NOMO-1 treated with dmso at 0.1 percent for 144 hours (cell line): ENCODE data around the gene CFAP46.

Experiments
- DNase-seq: peaks from one replicate; lab custom pipeline; 2025; ENCODE audit not compliant: unreplicated experiment; lab: John Stamatoyannopoulos, UW

The CFAP46 gene

DNA sequence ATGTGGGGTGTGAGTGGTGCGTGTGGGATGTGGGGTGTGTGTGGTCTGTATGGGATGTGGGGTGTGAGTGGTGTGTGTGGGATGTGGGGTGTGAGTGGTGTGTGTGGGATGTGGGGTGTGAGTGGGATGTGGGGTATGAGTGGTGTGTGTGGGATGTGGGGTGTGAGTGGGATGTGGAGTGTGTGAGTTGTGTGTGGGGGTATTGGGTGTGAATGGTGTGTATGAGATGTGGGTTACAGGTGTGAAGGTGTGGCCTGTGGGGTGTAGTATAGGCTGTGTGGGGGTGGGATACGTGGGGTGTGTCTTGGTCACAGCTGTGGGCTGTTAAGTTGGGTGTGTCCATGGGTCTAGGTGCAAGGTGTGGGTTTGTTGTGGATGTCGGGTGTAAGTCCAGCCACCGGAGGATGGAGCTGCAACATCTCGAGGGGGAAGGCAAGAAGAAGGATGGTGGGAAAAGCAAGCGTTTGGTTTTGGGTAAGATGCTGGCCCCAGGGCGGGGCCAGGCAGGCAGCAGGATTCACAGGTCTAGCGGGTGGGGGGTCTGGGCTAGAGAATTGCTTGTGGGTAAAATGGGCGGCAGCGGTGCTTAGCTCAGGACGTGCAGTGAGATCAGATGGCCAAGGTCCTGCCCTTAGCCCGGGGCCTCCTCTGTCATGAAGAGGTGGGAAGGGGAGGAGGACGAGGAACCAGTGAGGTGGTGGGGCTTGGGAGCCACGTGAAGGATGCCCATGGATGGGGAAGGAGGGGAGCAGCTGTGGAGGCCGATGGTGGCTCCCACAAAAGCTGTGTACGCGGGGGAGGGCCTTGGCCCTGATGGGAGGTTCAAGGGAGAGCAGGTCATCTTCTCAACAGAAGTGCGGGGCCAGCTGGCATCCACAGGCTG lies 60.1 kb downstream of the CFAP46 start:
- no peak for DNase-seq

DNA sequence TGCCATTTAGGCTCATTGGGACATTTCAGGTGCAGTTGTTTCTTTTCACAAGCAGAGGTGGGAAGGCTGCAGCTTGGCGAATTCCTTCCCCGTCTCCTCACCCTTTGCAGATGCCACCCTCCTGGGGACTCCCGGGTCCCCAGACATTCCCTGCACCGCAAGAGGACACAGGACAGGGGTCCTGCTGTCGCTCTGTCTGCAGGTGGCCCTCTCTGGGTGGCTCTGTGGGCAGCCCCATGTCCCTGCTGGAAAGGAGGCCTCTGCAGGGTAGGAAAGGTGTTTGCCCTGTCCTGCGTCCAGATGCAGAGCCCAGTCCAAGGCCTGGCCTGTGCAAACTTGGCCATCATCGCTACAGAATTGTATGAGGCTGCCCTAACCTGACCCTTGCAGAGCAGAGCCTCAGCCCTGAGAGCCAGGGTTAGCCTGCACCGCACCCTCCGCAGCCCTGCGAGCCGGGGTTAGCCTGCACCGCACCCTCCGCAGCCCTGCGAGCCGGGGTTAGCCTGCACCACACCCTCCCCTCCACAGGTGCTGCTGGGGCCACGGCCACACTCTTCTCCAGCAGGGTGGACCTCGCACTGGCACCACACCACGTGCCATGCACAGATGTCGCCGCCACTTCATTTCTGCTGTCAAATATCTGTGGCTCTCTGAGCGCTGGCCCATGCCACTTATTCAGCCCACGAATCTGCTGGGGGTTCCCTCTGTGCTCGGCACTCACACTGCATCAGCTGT lies 61.0 kb downstream of the CFAP46 start:
- DNase-seq, result no peak

DNA sequence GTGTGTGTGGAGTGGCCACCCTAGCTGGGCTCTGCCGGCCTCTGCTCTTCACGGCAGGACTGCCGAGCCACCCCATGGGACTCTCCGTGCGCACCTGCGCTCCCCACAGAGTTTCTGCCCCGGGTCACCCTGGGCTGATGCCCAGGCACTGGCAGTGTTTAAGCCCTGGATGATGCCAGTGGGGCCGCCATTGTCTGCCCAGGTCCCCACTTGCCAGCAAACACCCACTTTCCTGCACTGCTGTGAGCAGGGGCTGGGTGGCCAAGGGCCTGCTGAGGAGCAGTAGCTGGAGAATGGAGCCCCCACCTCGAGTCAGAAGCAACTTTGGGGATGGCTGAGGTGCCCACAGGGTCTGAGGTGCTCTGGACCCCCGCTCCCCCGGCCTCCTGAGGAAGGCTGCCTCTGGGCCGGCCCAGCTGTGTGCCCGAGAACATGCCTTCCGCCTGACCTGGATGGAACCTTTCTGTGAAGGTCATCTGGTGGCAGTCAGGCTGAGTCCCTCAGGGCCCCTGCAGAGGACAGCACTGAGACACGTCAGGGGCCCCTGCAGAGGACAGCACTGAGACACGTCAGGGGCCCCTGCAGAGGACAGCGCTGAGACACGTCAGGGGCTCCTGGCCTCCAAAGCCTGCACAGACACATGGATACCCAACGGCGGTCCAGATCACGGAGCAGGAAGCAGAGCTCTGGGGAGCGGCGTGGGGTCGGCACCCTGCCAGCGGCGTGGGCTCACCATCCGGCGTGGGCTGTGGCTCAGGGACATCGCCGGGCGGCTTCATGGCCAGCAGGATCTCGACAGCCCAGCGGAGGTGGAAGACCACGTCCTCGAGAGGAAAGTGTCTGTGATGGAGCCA lies 62.0 kb downstream of the CFAP46 start:
- no peak for DNase-seq

DNA sequence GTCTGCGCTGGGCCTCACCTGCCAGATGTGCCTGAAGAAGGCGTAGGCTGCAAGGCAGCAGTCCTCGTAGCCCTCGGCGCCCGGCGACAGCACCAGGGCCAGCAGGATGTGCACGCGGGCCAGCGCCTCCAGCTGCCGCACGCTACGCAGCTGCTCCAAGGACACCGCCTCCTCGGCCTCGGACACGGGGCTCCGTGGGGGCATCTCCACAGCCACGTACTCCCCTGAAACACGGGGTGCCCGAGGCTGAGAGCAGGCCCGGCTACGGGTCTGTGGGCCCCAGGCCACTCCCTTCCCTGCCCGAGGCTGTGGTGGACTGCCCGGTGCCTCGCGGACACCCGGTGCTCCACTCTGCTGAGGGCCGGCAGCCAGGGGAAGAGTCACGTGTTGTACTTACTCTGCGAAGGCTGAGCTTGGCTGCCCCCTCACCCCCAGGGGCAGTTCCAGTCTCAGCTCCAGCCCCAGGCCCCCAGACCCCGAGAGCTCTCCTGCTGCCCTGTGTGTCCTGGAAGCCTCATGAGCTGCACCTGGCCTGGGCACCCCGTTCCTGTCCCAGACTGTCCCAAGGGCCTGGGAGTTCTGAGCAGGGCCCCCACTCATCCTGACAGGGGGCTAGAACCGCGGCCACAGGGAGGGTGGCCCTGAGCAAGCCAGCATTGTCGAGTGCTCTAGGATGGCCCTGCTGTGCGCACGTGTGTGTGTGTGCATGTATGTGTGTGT lies 62.8 kb downstream of the CFAP46 start:
- DNase-seq, result no peak

DNA sequence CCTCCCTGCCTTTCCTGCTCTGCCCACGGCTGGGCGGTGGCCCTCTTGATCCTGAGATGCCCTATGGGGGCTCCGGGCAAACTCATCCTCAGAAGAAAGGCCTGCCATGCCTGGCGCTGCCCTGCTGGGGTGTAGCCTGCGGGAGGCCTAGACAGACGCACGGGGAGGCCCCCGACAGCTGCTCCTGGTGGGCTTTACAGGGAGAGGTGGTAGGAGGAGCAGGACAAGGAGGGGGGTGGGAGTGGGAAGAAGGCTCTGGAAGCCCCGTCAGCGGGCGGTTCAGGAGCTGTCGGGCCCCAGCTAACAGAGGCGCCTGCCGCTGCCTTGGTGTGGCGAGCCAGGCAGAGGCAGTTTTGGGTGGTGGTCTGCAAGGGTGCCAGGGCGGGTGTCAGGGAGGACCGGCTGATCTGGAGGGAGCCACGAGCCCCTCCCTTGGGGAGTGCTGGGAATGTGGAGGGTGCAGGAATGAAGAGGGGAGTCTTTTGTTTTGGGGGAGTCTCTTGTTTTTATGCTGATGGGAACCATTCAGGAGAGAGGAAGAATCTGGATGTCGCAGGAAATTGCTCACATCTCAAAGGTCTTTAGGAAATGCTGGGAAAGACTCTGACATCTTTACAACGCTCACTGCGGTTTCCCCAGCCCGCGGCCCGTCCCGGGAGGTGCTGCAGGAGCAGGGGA lies 63.5 kb downstream of the CFAP46 start:
- DNase-seq, result no peak

DNA sequence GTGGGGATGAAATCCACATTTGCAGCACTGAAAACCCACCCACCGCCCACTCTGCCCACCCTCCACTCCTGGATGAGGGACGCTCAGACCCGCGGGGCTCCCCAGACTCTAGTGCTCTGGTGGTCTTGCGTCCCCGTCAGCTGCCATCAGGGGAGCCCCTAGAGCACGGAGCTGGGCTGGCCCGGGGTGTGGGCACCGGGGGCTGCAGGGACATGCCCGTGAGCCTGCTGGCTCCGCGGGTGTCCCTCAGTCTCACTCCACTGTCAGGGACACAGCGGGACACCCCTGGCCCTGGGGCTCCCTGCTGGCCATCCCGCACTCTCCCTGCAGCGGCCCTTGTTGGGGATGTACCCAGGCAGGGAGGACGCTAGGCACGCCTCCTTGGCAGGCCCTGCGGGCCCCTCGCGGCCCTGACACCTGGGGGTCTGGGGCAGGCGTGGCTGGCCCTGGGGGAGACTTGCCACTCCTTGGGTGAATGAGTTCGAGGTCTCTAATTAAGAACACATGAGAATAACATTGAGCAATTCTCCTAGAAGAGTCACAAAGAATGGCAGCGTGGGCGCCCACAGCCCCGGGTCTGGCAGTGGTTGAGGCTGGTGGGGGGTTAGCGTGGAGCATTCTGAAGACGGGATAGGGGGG lies 64.2 kb downstream of the CFAP46 start:
- DNase-seq, result no peak

DNA sequence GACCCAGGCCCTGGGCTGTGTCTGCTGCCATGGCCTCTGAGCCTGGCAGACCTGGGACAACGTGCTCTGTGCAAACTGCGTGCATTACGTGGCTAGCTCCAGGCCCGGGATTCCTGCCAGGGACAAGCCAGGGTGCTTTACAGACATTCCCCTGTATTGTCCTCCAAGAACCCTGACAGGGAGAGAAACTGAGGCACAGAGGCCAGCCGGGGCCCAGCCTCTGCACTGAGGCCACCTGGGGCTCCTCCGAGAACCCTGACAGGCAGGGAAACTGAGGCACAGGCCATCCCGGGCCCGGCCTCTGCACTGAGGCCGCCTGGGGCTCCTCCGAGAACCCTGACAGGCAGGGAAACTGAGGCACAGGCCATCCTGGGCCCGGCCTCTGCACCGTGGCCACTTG lies 64.9 kb downstream of the CFAP46 start:
- DNase-seq, result no peak

DNA sequence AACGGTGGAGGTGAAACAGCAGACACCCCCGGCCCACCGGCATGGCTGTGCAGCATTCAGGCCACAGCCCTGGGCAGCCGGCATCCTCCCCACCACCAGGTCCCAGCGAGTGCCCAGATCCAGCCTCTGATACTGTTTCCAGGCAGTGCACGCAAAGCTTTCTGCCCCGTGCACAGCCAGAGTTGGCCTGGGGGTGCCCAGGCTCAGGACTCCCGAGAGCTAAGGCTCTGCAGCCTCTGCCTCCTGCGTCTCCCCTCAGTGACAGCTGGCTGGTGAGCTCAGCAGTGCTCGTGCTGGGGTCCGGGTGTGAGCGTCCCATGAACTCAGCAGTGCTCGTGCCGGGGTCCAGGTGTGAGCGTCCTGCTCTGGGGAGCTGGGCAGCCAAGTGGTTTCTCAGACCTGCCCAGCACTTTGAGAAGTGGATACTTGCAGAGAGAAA lies 65.4 kb downstream of the CFAP46 start:
- no peak for DNase-seq

DNA sequence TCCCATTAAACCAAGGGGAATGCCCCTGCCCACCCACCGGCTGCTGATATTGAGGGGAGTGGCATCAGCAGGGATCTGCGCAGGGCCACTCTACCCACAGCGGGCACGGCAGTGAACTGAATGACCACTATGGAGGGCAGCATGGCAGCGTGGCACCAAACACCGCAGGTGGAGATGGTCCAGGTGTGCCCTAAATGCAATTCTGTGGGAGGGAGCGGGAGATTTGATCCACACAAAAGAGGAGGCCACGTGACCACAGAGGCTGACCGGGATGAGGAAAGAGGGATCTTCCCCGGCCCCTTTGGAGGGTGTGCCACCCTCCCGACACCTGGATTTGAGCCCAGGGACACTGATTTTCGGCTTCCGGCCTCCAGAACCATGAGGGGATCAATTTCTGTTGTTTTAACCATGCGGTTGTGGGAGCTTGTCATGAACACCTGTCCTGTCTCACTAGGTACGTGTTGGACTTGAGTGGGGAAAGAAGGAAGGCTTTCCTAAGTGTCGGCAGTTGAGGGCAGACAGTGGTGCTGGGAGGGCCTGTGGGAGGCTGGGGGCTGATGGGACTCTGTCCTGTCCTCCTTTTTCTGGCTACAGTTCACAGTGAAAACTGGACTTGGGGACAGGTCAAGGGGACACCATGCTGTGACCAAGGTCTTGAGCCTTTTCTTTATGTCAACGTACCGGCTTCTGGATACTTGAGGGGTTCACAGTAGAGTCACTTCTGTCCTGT lies 66.1 kb downstream of the CFAP46 start:
- DNase-seq, result no peak

DNA sequence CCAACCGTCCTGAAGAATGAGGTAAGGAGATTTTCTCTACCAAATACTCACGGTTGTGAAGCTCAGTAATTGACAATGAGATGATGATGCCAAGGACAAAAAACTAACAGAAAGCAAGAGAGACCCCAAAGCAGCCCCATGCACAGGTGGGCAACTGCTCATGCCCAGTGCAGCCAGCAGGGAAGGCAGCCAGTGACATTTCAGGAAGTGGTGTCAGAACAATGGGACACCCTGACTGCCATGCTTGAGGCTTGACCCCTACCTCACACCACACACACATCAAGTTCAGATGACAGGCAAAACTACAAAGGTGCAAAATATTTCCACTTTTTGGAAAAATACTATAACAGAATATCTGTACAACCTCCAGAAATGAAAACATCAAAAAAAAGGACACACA lies 66.9 kb downstream of the CFAP46 start:
- DNase-seq, result no peak

DNA sequence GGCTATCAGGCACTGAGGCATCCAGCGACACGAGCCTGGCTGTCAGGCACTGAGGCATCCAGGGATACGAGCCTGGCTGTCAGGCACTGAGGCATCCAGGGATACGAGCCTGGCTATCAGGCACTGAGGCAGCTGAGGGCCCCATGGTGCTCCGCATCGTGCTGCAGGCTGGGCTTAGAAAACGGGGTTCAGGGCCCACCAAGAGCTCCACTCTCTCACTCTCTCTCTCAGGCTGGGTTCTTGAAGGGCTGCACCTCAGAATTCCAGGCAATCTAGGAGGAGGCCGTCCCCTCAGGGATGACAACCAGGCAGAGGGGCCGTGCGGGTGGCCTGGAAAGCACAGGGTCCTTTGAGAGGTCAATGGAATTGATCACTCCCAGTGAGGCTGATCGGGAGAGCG lies 69.0 kb downstream of the CFAP46 start:
- DNase-seq, result no peak

DNA sequence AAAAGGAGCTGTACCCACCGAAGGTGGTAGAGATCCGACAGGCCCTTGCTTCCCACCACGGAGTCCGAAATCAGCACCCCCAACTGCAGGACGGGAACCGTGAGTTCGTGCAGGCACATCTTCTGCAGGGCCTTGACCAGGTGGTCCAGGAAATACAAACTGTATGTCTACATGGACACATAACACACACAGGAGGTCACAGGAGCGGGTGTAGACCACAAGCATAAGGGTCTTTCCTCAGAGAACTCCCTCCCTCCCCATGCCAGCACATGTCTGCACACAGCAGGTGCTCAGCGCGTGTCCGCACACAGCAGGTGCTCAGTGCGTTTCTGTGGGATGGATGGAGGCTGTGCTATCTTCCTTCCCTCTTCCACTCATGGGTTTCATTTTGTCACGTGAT lies 69.7 kb downstream of the CFAP46 start:
- no peak for DNase-seq

DNA sequence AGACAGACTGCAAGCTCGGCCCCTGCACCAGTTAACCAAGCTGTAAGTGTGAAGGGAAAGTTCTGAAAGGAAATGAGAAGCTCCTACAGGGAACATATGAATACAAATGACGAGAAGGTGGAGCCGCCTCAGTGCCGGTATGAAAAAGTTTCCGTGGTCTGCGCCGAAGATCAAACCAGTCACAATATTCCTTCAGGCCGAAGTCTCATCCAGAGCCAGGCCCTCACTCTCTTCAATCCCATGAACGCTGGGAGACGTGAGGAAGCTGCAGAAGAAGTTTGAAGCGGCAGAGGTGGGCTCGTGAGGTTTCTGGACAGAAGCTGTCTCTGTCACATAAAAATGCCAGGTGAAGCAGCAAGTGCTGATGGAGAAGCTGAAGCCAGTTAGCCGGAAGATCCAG lies 71.9 kb downstream of the CFAP46 start:
- no peak for DNase-seq

DNA sequence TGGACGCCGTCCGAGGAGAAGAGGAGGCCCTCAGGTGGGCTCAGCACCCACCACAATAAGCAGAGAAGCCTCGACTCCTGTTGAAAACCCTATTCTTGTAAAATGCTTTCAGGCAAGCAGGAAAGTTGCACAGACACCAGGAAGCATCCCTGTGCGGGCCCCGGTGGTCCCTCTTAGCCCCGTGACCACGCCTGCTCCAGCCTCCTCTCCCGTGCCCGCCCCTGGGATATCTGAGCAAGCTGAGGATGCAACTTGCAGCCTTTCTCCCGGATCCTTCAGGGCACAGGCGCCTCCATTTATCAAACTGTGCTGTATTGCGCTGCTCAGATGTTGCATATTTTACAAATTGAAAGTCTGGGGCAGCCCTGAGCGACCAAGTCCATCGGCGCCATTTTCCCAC lies 72.7 kb downstream of the CFAP46 start:
- no peak for DNase-seq

DNA sequence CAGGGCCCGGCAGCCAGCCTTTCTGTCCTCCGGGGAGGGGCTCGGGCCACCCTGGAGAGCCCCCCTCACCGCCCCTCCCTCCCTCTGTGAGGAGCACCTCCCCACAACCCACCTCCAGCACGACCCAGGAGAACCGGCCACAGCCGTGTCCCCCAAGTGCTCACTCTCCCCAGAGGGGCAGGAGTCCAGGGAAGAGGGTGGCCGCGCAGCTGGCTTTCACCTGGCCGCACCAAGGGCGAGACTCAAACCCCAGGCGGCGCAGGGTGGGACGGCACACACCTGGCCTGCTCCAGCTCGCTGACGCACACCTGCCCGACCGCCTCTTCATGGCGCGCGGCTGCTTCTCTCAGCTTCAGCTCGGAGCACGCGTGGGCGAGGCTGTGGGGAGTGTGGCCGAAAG lies 73.4 kb downstream of the CFAP46 start:
- no peak for DNase-seq

DNA sequence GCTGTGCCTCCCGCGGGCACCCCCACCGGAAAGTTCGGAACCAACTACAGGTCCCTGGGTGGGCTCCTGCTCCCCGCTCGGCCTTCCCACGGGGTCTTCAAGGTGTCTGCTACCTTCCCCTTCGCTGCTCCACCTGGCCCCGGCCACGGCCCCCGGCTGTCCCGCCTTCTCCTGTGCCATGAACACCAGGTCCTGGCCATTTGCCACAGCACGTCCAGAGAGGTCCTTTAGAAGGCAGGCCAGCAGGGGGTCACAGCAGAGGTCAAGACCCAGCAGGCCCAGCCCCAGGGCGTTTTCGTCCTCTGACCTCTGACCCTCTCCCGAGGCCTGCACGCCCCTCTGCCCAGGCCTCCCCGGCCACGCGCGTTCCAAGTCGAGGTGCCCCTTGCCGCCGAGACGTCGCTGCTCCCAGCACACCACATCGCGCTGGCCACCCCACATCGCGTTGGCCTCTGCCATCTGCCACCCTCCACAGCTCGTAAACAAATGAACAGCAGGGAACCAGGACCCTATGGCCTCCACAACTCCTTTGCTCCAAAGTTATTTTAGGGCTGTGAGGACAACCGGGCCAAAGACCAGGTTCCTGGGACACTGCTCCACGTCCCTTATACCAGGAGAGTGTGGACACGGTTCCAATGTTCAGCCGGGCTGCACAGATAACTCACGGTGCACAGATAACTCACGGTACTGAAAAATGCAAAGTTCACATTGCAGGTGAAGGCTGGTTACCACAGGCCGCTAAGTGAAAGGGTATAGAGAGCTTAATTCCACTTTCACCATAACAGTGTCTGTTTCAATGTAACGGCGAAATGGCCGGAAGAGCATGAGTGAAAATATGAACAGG lies 74.3 kb downstream of the CFAP46 start:
- DNase-seq, result no peak

DNA sequence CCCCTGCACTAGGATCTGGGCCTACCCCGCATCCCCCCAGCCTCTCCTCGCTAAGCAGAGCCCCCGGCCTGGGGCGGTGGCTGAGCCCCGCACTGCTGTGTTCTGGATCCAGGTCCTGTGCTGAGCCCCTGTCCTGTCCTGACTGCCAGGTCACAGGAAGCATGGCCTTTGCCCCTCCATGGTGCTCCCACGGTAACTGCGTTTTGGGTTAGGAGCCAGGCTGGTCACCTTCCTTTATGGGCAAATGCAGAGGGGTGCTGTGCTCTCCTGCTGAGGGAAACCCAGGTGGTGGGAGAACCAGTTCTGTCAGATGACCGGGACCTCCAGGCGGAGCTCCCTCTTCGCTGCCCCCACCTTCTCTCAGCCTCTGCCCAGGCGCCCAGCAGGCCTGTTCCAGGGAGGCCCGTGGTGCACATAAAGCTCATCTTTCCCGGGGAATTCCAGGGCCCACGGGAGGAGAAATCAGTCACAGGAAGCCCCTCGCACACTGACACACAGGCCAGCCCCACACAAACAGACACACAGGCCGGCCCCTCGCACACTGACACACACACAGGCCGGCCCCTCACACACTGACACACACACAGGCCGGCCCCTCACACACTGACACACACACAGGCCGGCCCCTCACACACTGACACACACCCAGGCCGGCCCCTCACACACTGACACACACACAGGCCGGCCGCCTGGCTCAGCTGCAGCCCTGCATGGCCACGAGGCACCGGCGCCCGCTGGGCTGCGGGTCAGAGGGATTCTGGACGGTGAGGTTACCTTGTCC lies 75.6 kb downstream of the CFAP46 start:
- DNase-seq, result no peak
